ENCODE measurements around the gene PHYH.

Gene PHYH

GRCh38 chr10:13299437-13300287 is at the start of gene PHYH:
TSS of gene PHYH (minus strand) at chr10:13300064. CDS start at chr10:13300042, 22 bp downstream.
- peak; percentile 85 for DNase-seq (ENCODE audit: low read depth)
- no peak for TF ChIP-seq CTCF (conservative IDR thresholded peaks at IDR 0.05; ENCODE audit: low read length)
- peak within 1 kb of the TSS; percentile 72 for H3K4me3 ChIP-seq (ENCODE audit: low read length)

GRCh38 chr10:13348216-13349017 is 48.6 kb upstream of the PHYH start, which contains the start of gene SEPHS1:
TSS of gene SEPHS1 (minus strand) at chr10:13348293. CDS start at chr10:13344950, 3,343 bp downstream.
- peak; percentile 68 for DNase-seq (ENCODE audit: low read depth)

GRCh38 chr10:13347500-13348156 is 47.8 kb upstream of the PHYH start:
- TF ChIP-seq CTCF (conservative IDR thresholded peaks at IDR 0.05; ENCODE audit: low read length): no peak
- peak overlapping the region; percentile 73 for H3K4me3 ChIP-seq (ENCODE audit: low read length)
- peak; percentile 77 for DNase-seq (ENCODE audit: low read depth)

More at GRCh38 chr10:13348216-13349017, 48.6 kb upstream of the PHYH start, which contains the start of gene SEPHS1:
- TF ChIP-seq CTCF (conservative IDR thresholded peaks at IDR 0.05; ENCODE audit: low read length): 0 out of 2 replicates have a peak, but pooled peaks have one; percentile 9
- H3K4me3 ChIP-seq (ENCODE audit: low read length): peak within 1 kb of the TSS; percentile 73

GRCh38 chr10:13347043-13347499 is 47.2 kb upstream of the PHYH start:
- peak overlapping the region; percentile 73 for H3K4me3 ChIP-seq (ENCODE audit: low read length)
- no peak for TF ChIP-seq CTCF (conservative IDR thresholded peaks at IDR 0.05; ENCODE audit: low read length)
- peak; percentile 32 for DNase-seq (ENCODE audit: low read depth)

- H3K4me3 ChIP-seq (ENCODE audit: low read length): peak overlapping the region; percentile 73
- DNase-seq (ENCODE audit: low read depth): peak; percentile 74
- no peak for TF ChIP-seq CTCF (conservative IDR thresholded peaks at IDR 0.05; ENCODE audit: low read length)
Measured at GRCh38 chr10:13346283-13347042, 46.6 kb upstream of the PHYH start.
